Caco-2 (cell line): ENCODE data around the gene NCKAP5. TPM values are rescaled to one million over a fixed set of nuclear protein-coding genes. Genes with fewer than 3 reads are reported as not detected.

Experiments
- BruUV-seq: library from RNA; stranded (reverse); fragments of 400-500 nt; replicated peaks from 2 replicates; lab custom pipeline; 2021; lab: Mats Ljungman, UMichigan
- CTCF ChIA-PET: fragments of 300-600 bp; sonication (Branson Sonifier 250); formaldehyde crosslinking; loops from one replicate; lab custom pipeline; 2022; ENCODE audit warnings: antibody characterized with exemption; lab: Charles Lee
- POLR2A ChIA-PET: fragments of 300-600 bp; sonication (Branson Sonifier 250); formaldehyde crosslinking; loops from one replicate; lab custom pipeline; 2022; ENCODE audit warnings: antibody characterized with exemption; lab: Charles Lee
- DNase-seq, 2 experiments: peaks; one replicate each; pipeline versions ENCODE4 v3.0.0 to v3.0.0-alpha.2; 2020 to 2022
- H3K27me3 ChIP-seq: replicated peaks from 2 replicates; pipeline ENCODE4 v1.6.0; 2011; ENCODE audit warnings: low read length; ENCODE audit not compliant: control insufficient read depth, insufficient read depth
- H3K36me3 ChIP-seq: 2 replicates; pipeline ENCODE4 v1.5.1; 2011; ENCODE audit warnings: low read length; ENCODE audit not compliant: control insufficient read depth, insufficient read depth
- H3K4me1 ChIP-seq: fragments of 250-450 bp; sonication (Bioruptor Pico); 2 replicates; pipeline ENCODE4 v1.5.1; 2020; ENCODE audit warnings: mild to moderate bottlenecking
- H3K4me3 ChIP-seq: 2 replicates; pipeline ENCODE4 v1.5.1; 2011; ENCODE audit warnings: low read depth, mild to moderate bottlenecking, control low read depth, low read length
- H3K9me3 ChIP-seq: fragments of 250-450 bp; sonication (Bioruptor Pico); 2 replicates; pipeline ENCODE4 v1.5.1; 2020; ENCODE audit warnings: mild to moderate bottlenecking, moderate library complexity
- H3K27ac Mint-ChIP-seq: one replicate; pipeline ENCODE4 v1.8.0; 2022; ENCODE audit warnings: mixed read lengths; ENCODE audit not compliant: unreplicated experiment
- H3K27me3 Mint-ChIP-seq: one replicate; pipeline ENCODE4 v1.8.0; 2022; ENCODE audit warnings: mixed read lengths; ENCODE audit not compliant: insufficient read depth, unreplicated experiment
- H3K36me3 Mint-ChIP-seq: one replicate; pipeline ENCODE4 v1.8.0; 2022; ENCODE audit warnings: mild to moderate bottlenecking, mixed read lengths; ENCODE audit not compliant: insufficient read depth, unreplicated experiment
- H3K4me1 Mint-ChIP-seq: one replicate; pipeline ENCODE4 v1.8.0; 2022; ENCODE audit warnings: low read depth, mixed read lengths; ENCODE audit not compliant: unreplicated experiment
- H3K4me3 Mint-ChIP-seq: one replicate; pipeline ENCODE4 v1.8.0; 2022; ENCODE audit warnings: mild to moderate bottlenecking, moderate library complexity, mixed read lengths; ENCODE audit not compliant: unreplicated experiment
- H3K9me3 Mint-ChIP-seq: one replicate; pipeline ENCODE4 v1.8.0; 2022; ENCODE audit warnings: mixed read lengths; ENCODE audit not compliant: unreplicated experiment
- intact Hi-C: fragments of 100-400 bp; cut with micrococcal nuclease; formaldehyde crosslinking; loops from one replicate; pipeline ENCODE4 v1.10.0; 2022; ENCODE audit not compliant: unreplicated experiment
- total RNA-seq: library from RNA; stranded (reverse); gene quantifications from 2 replicates; pipeline ENCODE4 v1.2.3, GENCODE V29; 2022
- TF ChIP-seq, protein P1 (sequence below), 2 experiments: fragments of 200-600 bp in 1 of 2; IDR thresholded peaks; 1 replicate in 1 of 2; 2 replicates in 1 of 2; pipeline versions ENCODE4 v1.5.1 to v1.8.0; 2011 to 2022; ENCODE audit warnings: antibody characterized with exemption in 1 of 2, control low read depth in 1 of 2, inconsistent platforms in 1 of 2, low read depth in 1 of 2, low read length in 1 of 2, mild to moderate bottlenecking in 1 of 2, moderate library complexity in 1 of 2; ENCODE audit not compliant: insufficient read depth in 1 of 2, severe bottlenecking in 1 of 2, unreplicated experiment in 1 of 2

NCKAP5 gene
- total RNA-seq, 1 experiment from 2014 or later = 3.8 TPM

DNA sequence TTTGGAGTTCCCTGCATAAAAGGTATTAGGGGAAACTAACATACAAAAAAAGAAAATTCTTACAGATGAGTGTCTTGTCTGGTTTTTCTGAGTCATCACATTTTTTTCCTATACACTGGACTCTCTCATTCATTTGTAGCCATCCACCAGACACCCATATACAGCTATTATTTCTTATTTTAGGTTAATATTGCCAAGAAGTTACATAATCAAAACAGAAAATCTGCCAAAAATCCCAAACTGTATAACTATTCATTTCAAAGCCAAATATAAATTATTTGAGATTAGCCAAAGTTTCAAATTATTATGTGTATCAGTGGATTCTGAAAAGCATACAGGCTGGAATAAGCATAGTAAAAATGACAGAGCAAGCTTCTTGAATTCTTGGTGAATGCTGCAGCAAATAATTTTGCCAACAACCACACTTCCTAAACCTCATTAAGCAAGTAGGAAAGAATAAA is 191.2 kb downstream of the NCKAP5 start:
- intact Hi-C loops = no loop called here
- Histone ChIP-seq H3K4me3 (no peak overlapping the region), H3K4me1 (no peaks in the 10 kb centered on the region), H3K9me3 (no peaks in the 10 kb centered on the region), H3K27me3 (no peaks in the 10 kb centered on the region), H3K36me3 (no peaks in the 10 kb centered on the region)
- DNase-seq = no peak
- Mint-ChIP-seq H3K27ac (no peak overlapping the region), H3K9me3 (no peaks in the 10 kb centered on the region), H3K4me1 (no peaks in the 10 kb centered on the region), H3K36me3 (no peaks in the 10 kb centered on the region), H3K4me3 (no peak overlapping the region), H3K27me3 (peaks cover 4% of the 10 kb centered on the region)
- POLR2A ChIA-PET = no interaction called here
- TF ChIP-seq, protein P1, sequence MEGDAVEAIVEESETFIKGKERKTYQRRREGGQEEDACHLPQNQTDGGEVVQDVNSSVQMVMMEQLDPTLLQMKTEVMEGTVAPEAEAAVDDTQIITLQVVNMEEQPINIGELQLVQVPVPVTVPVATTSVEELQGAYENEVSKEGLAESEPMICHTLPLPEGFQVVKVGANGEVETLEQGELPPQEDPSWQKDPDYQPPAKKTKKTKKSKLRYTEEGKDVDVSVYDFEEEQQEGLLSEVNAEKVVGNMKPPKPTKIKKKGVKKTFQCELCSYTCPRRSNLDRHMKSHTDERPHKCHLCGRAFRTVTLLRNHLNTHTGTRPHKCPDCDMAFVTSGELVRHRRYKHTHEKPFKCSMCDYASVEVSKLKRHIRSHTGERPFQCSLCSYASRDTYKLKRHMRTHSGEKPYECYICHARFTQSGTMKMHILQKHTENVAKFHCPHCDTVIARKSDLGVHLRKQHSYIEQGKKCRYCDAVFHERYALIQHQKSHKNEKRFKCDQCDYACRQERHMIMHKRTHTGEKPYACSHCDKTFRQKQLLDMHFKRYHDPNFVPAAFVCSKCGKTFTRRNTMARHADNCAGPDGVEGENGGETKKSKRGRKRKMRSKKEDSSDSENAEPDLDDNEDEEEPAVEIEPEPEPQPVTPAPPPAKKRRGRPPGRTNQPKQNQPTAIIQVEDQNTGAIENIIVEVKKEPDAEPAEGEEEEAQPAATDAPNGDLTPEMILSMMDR (IDR thresholded peaks at IDR 0.05; ENCODE audit: insufficient read depth in 1 of 2, low read depth in 1 of 2, low read length in 1 of 2, severe bottlenecking in 1 of 2, unreplicated experiment in 1 of 2) = no peak
- no TSS peak for BruUV-seq
- CTCF ChIA-PET = interaction anchor here (0.5 kb wide), 1 partner anchor 464 kb away, joined by 3 read pairs; no protein-coding TSS in a partner anchor

DNA sequence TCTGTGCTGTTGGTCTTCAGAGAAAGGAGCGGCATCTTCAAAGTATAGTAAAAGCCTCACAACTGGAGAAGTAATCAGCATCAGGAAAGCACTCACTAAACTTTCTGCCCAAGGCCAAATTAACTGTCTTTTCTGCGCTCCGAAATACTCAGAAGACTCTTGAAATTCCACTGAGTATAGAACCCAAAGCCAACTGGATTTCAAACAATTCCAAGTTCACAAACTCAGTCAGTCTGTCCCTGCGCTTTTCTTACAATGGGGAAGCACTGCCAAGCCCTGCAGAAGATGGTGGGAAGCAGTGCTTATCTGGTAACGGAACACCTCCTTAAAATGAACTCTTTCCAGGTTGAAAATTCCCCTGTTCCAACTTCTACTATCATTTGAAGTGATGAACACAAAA is 193.5 kb downstream of the NCKAP5 start:
- H3K36me3 Mint-ChIP-seq = no peaks in the 10 kb centered on the region
- peaks cover 4% of the 10 kb centered on the region for H3K27me3 Mint-ChIP-seq

DNA sequence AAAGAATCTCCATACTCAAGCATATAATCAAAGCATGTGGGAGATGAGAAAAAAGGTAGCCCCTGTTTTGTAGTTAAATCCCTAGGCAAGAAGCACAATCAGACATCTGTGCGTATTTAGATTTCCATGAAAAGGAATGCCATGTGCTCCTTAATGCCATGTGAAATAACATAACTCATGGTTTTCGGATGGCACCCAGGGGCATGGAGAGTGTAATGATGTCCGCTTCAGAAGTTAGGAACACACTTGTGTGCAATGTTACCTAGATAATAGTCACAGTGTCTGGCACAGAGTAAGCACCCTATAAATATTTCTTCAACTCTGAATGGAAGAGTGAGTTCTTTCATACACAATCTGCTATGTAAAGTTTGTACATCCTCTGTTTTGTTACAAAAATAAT is 197.0 kb downstream of the NCKAP5 start:
- ChIA-PET CTCF (no interaction called here), POLR2A (no interaction called here)
- no peak for DNase-seq
- intact Hi-C loops = no loop called here
- no peaks in the 10 kb centered on the region for H3K27me3 ChIP-seq
- H3K4me3 Mint-ChIP-seq = no peak overlapping the region
- peaks cover 4% of the 10 kb centered on the region for H3K27me3 Mint-ChIP-seq
- BruUV-seq = no TSS peak
- TF ChIP-seq, protein P1 (IDR thresholded peaks at IDR 0.05; ENCODE audit: insufficient read depth in 1 of 2, low read depth in 1 of 2, low read length in 1 of 2, severe bottlenecking in 1 of 2, unreplicated experiment in 1 of 2) = no peak
- H3K36me3 Mint-ChIP-seq = no peaks in the 10 kb centered on the region
- no peaks in the 10 kb centered on the region for H3K9me3 Mint-ChIP-seq
- H3K4me1 Mint-ChIP-seq = no peaks in the 10 kb centered on the region
- no peaks in the 10 kb centered on the region for H3K9me3 ChIP-seq
- H3K4me1 ChIP-seq = no peaks in the 10 kb centered on the region
- no peak overlapping the region for H3K27ac Mint-ChIP-seq
- no peak overlapping the region for H3K4me3 ChIP-seq
- no peaks in the 10 kb centered on the region for H3K36me3 ChIP-seq

More for the DNA sequence above, 193.5 kb downstream of the NCKAP5 start:
- intact Hi-C loops = no loop called here
- Mint-ChIP-seq H3K4me3 (no peak overlapping the region), H3K4me1 (no peaks in the 10 kb centered on the region), H3K27ac (no peak overlapping the region), H3K9me3 (no peaks in the 10 kb centered on the region)
- Histone ChIP-seq H3K4me3 (no peak overlapping the region), H3K4me1 (no peaks in the 10 kb centered on the region), H3K27me3 (no peaks in the 10 kb centered on the region), H3K9me3 (no peaks in the 10 kb centered on the region), H3K36me3 (no peaks in the 10 kb centered on the region)
- ChIA-PET POLR2A (no interaction called here), CTCF (no interaction called here)
- DNase-seq = no peak
- TF ChIP-seq, protein P1 (IDR thresholded peaks at IDR 0.05; ENCODE audit: insufficient read depth in 1 of 2, low read depth in 1 of 2, low read length in 1 of 2, severe bottlenecking in 1 of 2, unreplicated experiment in 1 of 2) = no peak
- BruUV-seq = no TSS peak
